Hepatocyte (in vitro differentiated cells): ENCODE results near the gene C19orf12.

ENCODE experiments used
- EZH2 ChIP-seq: fragments of 200-600 bp; sonication (generic); IDR thresholded peaks from 2 replicates; pipeline ENCODE4 v1.6.1; 2016; ENCODE audit warnings: antibody characterized with exemption, mild to moderate bottlenecking, borderline replicate concordance
- EZH2phosphoT487 ChIP-seq: fragments of 200-600 bp; sonication (generic); IDR thresholded peaks from one replicate; pipeline ENCODE4 v1.6.1; 2018; ENCODE audit warnings: antibody characterized with exemption, mild to moderate bottlenecking, low read depth, moderate library complexity; ENCODE audit not compliant: unreplicated experiment, severe bottlenecking
- TF ChIP-seq, protein P1 (sequence below): fragments of 200-600 bp; sonication (generic); IDR thresholded peaks from 2 replicates; pipeline ENCODE4 v1.5.1; 2016; ENCODE audit warnings: antibody characterized with exemption, mild to moderate bottlenecking; ENCODE audit not compliant: poor library complexity

DNA sequence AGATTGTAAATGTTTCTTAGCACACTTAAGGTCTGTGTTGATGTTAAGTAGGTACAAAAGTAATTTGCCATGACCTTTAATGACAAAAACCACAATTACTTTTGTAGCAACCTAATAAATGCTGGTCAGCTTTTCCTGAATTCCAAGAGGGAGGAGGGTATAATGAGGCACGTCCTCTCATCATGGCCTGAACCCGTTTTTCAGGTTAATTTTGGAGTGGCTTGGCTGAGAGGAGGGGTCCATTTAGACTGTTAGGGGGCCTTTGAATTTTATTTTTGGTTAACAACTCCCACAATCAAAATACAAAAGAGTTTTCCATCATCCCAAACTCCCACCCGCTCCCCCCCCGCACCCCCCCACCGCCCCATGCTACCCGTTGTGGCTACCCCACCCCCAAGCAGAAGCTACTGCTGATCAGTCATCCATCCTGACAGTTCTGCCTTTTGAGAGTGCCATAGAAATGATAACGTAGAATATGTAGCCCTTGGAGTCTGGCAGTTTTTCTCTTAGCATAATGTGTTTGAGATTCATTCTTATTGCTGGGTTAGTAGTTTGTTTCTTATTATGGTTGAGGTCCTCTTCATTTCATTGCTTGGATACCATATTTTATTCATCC, 64.2 kb downstream of the C19orf12 start:
- TF ChIP-seq, protein P1, sequence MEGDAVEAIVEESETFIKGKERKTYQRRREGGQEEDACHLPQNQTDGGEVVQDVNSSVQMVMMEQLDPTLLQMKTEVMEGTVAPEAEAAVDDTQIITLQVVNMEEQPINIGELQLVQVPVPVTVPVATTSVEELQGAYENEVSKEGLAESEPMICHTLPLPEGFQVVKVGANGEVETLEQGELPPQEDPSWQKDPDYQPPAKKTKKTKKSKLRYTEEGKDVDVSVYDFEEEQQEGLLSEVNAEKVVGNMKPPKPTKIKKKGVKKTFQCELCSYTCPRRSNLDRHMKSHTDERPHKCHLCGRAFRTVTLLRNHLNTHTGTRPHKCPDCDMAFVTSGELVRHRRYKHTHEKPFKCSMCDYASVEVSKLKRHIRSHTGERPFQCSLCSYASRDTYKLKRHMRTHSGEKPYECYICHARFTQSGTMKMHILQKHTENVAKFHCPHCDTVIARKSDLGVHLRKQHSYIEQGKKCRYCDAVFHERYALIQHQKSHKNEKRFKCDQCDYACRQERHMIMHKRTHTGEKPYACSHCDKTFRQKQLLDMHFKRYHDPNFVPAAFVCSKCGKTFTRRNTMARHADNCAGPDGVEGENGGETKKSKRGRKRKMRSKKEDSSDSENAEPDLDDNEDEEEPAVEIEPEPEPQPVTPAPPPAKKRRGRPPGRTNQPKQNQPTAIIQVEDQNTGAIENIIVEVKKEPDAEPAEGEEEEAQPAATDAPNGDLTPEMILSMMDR = no peak
- no peak for TF ChIP-seq EZH2
- no peak for TF ChIP-seq EZH2phosphoT487
